ENCODE data around the gene CRADD. TPM values are rescaled to one million over a fixed set of nuclear protein-coding genes. Genes with fewer than 3 reads are reported as not detected.
A peak's percentile ranks its signal among the peaks of the same experiment; 100 is the strongest.

CRADD gene
- total RNA-seq, 1 donor from 2014 or later = 41.2 TPM

DNA sequence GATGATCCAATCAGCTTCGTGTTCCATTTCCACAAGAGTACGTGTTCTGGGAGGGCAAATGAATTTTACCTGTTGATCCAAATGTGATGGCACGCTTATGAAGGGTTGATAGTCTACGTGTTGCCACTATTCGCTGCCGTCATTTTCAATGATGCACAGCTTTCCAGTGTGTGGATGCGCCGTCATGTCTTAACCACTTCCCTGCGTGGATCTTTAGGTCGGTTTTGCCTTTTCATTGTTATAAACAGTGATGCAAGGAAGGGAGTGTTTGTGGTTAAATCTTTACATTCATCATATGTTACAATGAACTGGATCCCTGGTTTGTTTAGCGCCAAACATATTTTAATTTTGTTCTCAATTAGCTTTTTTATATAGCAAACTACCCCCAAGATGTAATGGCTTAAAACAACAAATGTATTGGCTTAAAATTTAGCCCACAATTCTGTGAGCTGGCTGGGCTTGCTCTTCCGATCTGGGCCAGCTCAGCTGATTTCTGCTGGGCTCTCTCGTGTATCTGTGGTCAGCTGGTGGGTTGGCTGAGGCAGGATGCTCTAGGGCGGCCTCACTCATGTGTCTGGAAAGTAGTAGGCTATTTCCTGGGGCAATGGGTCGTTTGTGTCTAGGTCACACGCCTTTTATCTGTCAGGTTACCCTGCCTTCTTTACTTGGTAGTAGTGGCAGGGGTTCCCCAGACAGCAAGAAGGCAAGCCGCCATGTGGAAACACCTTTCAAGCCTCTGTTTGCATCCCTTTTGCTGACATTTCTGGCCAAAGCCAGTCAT, 176.7 kb downstream of the CRADD start:
- H3K79me2 ChIP-seq (ENCODE audit: low read depth) = no peaks in the 10 kb centered on the region
- no peak overlapping the region for H3K4me2 ChIP-seq
- no peaks in the 10 kb centered on the region for H3K27me3 Mint-ChIP-seq (ENCODE audit: insufficient read depth, low read depth)
- no peak overlapping the region for H2AFZ ChIP-seq (replicated peaks)
- no peak for DNase-seq (ENCODE audit: low spot score)
- no peak overlapping the region for H3K9ac ChIP-seq
- H3K27ac Mint-ChIP-seq = peak overlapping the region; percentile 7
- H3K9me3 Mint-ChIP-seq = no peaks in the 10 kb centered on the region
- H3K4me1 ChIP-seq = peaks cover 17% of the 10 kb centered on the region
- peaks cover 2% of the 10 kb centered on the region for H3K36me3 Mint-ChIP-seq
- no peaks in the 10 kb centered on the region for H3K36me3 ChIP-seq
- H3F3A ChIP-seq (ENCODE audit: low read depth) = no peaks in the 10 kb centered on the region
- H3K4me1 Mint-ChIP-seq = peaks cover 55% of the 10 kb centered on the region
- TF ChIP-seq EZH2 (IDR thresholded peaks at IDR 0.05) (no peak), EZH2phosphoT487 (IDR thresholded peaks at IDR 0.05) (no peak)
- TF ChIP-seq, protein P1, sequence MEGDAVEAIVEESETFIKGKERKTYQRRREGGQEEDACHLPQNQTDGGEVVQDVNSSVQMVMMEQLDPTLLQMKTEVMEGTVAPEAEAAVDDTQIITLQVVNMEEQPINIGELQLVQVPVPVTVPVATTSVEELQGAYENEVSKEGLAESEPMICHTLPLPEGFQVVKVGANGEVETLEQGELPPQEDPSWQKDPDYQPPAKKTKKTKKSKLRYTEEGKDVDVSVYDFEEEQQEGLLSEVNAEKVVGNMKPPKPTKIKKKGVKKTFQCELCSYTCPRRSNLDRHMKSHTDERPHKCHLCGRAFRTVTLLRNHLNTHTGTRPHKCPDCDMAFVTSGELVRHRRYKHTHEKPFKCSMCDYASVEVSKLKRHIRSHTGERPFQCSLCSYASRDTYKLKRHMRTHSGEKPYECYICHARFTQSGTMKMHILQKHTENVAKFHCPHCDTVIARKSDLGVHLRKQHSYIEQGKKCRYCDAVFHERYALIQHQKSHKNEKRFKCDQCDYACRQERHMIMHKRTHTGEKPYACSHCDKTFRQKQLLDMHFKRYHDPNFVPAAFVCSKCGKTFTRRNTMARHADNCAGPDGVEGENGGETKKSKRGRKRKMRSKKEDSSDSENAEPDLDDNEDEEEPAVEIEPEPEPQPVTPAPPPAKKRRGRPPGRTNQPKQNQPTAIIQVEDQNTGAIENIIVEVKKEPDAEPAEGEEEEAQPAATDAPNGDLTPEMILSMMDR (IDR thresholded peaks at IDR 0.05) = no peak
- no peak overlapping the region for H3K27ac ChIP-seq
- H3K9me3 ChIP-seq (ENCODE audit: low read depth) = no peaks in the 10 kb centered on the region
- H3K27me3 ChIP-seq = no peaks in the 10 kb centered on the region
- H3K4me3 ChIP-seq = no peak overlapping the region
- H4K20me1 ChIP-seq (ENCODE audit: low read depth) = no peaks in the 10 kb centered on the region
- no peak overlapping the region for H3K4me3 Mint-ChIP-seq

DNA sequence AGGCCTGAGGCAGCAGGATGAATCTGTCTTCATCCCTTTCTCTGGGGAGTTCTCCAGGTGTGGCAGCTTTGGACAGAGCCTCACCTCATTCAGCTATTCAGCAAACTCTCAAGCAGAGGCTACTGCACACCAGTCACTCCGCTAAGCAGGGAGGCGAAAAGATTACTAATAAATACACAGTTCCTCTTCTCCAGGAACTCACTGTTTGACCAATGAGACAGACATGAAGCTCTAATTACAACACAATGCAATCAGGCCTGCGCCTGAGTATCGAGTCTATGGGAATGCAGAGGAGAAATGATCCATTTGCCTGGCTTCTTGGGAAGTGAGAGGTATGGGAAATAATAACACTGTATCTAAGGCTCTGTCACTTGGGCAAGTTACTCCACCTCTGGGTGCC, 178.1 kb downstream of the CRADD start:
- H3K9me3 ChIP-seq (ENCODE audit: low read depth) = no peaks in the 10 kb centered on the region

DNA sequence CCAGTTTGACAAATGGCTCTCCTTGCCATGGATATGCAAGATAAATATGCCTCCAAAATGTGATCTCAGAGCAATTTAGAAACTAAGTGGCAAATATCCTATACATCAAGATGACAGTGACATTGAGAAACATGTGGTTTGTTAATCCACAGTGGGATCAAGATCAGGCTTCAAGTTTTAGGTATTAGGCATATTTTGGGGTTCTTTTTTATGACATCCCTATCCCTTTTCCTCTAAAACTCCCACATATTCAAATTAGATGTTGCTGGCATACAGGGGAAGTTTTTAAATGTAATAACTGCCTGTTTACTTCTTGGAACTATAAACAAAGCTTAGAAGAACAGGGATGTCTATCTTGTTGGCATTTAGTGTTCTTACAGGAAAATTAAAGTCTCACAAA, 179.4 kb downstream of the CRADD start:
- Mint-ChIP-seq H3K27ac (no peak overlapping the region), H3K4me3 (no peak overlapping the region)
- no peak overlapping the region for H3K27ac ChIP-seq

More for the DNA sequence above, 178.1 kb downstream of the CRADD start:
- peaks cover 55% of the 10 kb centered on the region for H3K4me1 Mint-ChIP-seq
- DNase-seq (ENCODE audit: low spot score) = no peak
- H3K27me3 ChIP-seq = no peaks in the 10 kb centered on the region
- H3F3A ChIP-seq (ENCODE audit: low read depth) = no peaks in the 10 kb centered on the region
- no peaks in the 10 kb centered on the region for H3K36me3 ChIP-seq
- no peak overlapping the region for H3K4me3 ChIP-seq
- no peak overlapping the region for H3K9ac ChIP-seq
- no peaks in the 10 kb centered on the region for H4K20me1 ChIP-seq (ENCODE audit: low read depth)
- H2AFZ ChIP-seq (replicated peaks) = no peak overlapping the region
- no peak overlapping the region for H3K4me2 ChIP-seq
- no peaks in the 10 kb centered on the region for H3K27me3 Mint-ChIP-seq (ENCODE audit: insufficient read depth, low read depth)
- peaks cover under 1% of the 10 kb centered on the region for H3K9me3 Mint-ChIP-seq
- no peak overlapping the region for H3K27ac Mint-ChIP-seq
- no peaks in the 10 kb centered on the region for H3K79me2 ChIP-seq (ENCODE audit: low read depth)
- H3K4me3 Mint-ChIP-seq = no peak overlapping the region
- peaks cover 17% of the 10 kb centered on the region for H3K4me1 ChIP-seq
- no peak overlapping the region for H3K27ac ChIP-seq
- peaks cover 3% of the 10 kb centered on the region for H3K36me3 Mint-ChIP-seq
- TF ChIP-seq, protein P1 (IDR thresholded peaks at IDR 0.05) = no peak
- no peak for TF ChIP-seq EZH2 (IDR thresholded peaks at IDR 0.05)
- no peak for TF ChIP-seq EZH2phosphoT487 (IDR thresholded peaks at IDR 0.05)

More for the DNA sequence above, 179.4 kb downstream of the CRADD start:
- Histone ChIP-seq H3K79me2 (ENCODE audit: low read depth) (no peaks in the 10 kb centered on the region), H4K20me1 (ENCODE audit: low read depth) (no peaks in the 10 kb centered on the region), H3K4me3 (no peak overlapping the region), H3K9ac (no peak overlapping the region), H3K4me2 (no peak overlapping the region), H2AFZ (replicated peaks) (no peak overlapping the region), H3K27me3 (no peaks in the 10 kb centered on the region), H3K4me1 (peaks cover 17% of the 10 kb centered on the region), H3F3A (ENCODE audit: low read depth) (no peaks in the 10 kb centered on the region), H3K9me3 (ENCODE audit: low read depth) (no peaks in the 10 kb centered on the region), H3K36me3 (no peaks in the 10 kb centered on the region)
- no peak for TF ChIP-seq EZH2 (IDR thresholded peaks at IDR 0.05)
- TF ChIP-seq EZH2phosphoT487 (IDR thresholded peaks at IDR 0.05) = no peak
- TF ChIP-seq, protein P1 (IDR thresholded peaks at IDR 0.05) = no peak
- Mint-ChIP-seq H3K27me3 (ENCODE audit: insufficient read depth, low read depth) (no peaks in the 10 kb centered on the region), H3K9me3 (peaks cover 2% of the 10 kb centered on the region), H3K36me3 (peaks cover 4% of the 10 kb centered on the region), H3K4me1 (peaks cover 44% of the 10 kb centered on the region)
- no peak for DNase-seq (ENCODE audit: low spot score)
